ENCODE measurements around the gene EXOSC9.

EXOSC9 gene

GRCh38 chr4:121776610-121777401 lies 24.3 kb upstream of the EXOSC9 start:
- Histone ChIP-seq H3K27me3 (ENCODE audit: low read depth) (no peaks in the 10 kb centered on the region), H3K4me3 (no peak overlapping the region), H3K4me1 (peaks cover 27% of the 10 kb centered on the region), H3K9me3 (no peaks in the 10 kb centered on the region), H3K36me3 (replicated peaks) (no peaks in the 10 kb centered on the region)
- no peak for DNase-seq (ENCODE audit: low spot score in 2 of 2)
- in situ Hi-C loops (cut with MboI; ENCODE audit: low sequenced_read_pairs) = no loop called here

DNA sequence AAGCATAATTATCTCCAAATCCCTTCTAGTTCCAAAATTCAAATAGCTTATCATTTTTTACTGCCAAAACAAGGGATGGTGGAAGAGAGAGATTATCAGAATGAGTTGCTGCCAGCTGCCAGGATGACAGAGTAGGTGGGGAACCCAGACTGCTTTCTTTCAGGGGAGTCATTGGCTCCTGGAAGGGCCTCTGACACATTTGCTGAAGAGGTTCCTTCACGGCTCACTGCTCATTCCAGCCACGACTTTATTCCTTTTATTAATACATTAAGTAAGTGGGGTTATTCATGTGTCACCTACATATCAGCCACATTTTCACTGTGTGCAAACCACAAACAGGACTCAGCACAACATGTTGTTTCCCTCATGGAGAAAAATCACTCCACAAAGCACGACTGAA lies 23.5 kb upstream of the EXOSC9 start:
- H3K36me3 ChIP-seq (replicated peaks) = no peaks in the 10 kb centered on the region
- no peaks in the 10 kb centered on the region for H3K9me3 ChIP-seq
- H3K4me1 ChIP-seq = peaks cover 27% of the 10 kb centered on the region
- in situ Hi-C loops (cut with MboI; ENCODE audit: low sequenced_read_pairs) = no loop called here
- H3K27me3 ChIP-seq (ENCODE audit: low read depth) = no peaks in the 10 kb centered on the region
- H3K4me3 ChIP-seq = no peak overlapping the region
- no peak for DNase-seq (ENCODE audit: low spot score in 2 of 2)

DNA sequence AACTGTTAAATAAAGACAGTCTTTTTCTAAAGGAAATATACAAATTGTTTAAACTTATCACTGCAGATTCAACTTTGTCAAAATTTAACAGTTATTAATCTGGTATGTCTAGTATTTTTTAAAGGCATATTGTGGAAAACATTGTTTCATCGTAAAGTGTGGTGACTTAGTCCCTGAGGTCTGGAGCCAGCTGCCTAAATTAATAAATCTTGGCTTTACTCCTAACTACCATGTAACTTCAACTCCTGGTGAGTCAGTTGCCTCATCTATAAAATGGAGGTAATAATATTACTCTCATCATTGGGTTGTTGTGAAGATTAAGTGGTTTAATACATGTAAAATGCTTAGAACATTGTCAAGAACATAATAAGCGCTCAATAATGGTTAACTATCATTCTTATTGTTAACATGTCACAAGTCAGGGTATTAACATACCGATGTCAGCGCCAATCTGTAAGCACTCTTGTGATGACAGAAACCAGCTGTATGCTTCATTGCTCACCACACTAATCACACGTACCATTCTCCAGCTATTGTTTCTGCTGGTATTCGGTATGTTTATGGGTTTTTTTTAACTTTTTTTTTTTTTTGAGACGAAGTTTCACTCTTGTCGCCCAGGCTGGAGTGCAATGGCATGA lies 22.0 kb upstream of the EXOSC9 start:
- no peak overlapping the region for H3K4me3 ChIP-seq
- H3K27me3 ChIP-seq (ENCODE audit: low read depth) = no peaks in the 10 kb centered on the region
- H3K36me3 ChIP-seq (replicated peaks) = no peaks in the 10 kb centered on the region
- peak; percentile 69 to 96 for DNase-seq (ENCODE audit: low spot score in 2 of 2)
- in situ Hi-C loops (cut with MboI; ENCODE audit: low sequenced_read_pairs) = no loop called here
- no peaks in the 10 kb centered on the region for H3K9me3 ChIP-seq
- H3K4me1 ChIP-seq = peaks cover 26% of the 10 kb centered on the region

GRCh38 chr4:121783210-121783609 lies 17.9 kb upstream of the EXOSC9 start:
- H3K9me3 ChIP-seq = no peaks in the 10 kb centered on the region
- no peaks in the 10 kb centered on the region for H3K27me3 ChIP-seq (ENCODE audit: low read depth)
- no peak overlapping the region for H3K4me3 ChIP-seq
- no peak for DNase-seq (ENCODE audit: low spot score in 2 of 2)
- peaks cover 23% of the 10 kb centered on the region for H3K4me1 ChIP-seq
- in situ Hi-C loops (cut with MboI; ENCODE audit: low sequenced_read_pairs) = no loop called here
- no peaks in the 10 kb centered on the region for H3K36me3 ChIP-seq (replicated peaks)

DNA sequence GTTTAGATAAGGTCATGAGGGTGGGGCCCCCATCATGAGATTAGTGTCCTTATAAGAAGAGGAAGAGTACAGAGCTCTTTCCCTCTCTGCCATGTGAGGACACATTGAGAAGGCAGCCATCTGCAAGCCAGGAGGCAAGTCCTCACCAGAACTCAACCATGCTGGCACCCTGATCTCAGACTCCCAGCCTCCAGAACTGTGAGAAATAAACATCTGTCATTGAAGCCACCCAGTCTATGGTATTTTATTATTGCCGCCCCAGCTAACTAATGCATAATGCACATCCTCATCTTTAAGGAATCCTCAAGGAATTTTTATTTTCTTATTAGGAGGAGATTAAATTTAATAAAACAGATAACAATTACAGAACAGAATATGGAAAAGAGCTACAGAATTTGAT lies 16.7 kb upstream of the EXOSC9 start:
- Histone ChIP-seq H3K27me3 (ENCODE audit: low read depth) (no peaks in the 10 kb centered on the region), H3K4me1 (peaks cover 14% of the 10 kb centered on the region), H3K36me3 (replicated peaks) (no peaks in the 10 kb centered on the region), H3K9me3 (no peaks in the 10 kb centered on the region), H3K4me3 (no peak overlapping the region)
- no peak for DNase-seq (ENCODE audit: low spot score in 2 of 2)
- in situ Hi-C loops (cut with MboI; ENCODE audit: low sequenced_read_pairs) = no loop called here

DNA sequence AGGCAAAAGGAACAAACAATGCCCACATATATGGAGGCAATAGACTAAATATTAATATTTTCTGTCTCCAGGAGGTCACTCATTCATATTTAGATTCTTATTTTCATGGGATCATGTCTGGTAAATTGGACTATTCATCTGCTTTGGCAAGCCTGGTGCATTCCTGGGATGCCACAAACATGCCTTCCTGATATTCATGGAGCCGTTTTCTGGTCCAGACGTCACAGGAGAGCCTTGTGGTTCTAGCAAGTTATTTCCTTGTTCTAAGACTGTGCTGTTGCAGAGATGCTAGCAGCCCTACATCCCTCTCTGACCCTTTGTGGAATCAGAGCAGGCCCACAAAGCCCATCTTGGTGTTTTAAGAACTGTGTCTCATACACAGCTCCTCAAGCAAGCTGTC lies 16.1 kb upstream of the EXOSC9 start:
- H3K27me3 ChIP-seq (ENCODE audit: low read depth) = no peaks in the 10 kb centered on the region
- H3K4me1 ChIP-seq = peaks cover 9% of the 10 kb centered on the region
- H3K4me3 ChIP-seq = no peak overlapping the region
- H3K36me3 ChIP-seq (replicated peaks) = no peaks in the 10 kb centered on the region
- in situ Hi-C loops (cut with MboI; ENCODE audit: low sequenced_read_pairs) = no loop called here
- peak in 1 of 2 experiments; percentile 29 for DNase-seq (ENCODE audit: low spot score in 2 of 2)
- no peaks in the 10 kb centered on the region for H3K9me3 ChIP-seq

- in situ Hi-C loops (cut with MboI; ENCODE audit: low sequenced_read_pairs) = no loop called here
- Histone ChIP-seq H3K4me1 (peaks cover 9% of the 10 kb centered on the region), H3K27me3 (ENCODE audit: low read depth) (no peaks in the 10 kb centered on the region), H3K9me3 (no peaks in the 10 kb centered on the region), H3K4me3 (no peak overlapping the region), H3K36me3 (replicated peaks) (no peaks in the 10 kb centered on the region)
- DNase-seq (ENCODE audit: low spot score in 2 of 2) = no peak
These were observed 15.6 kb upstream of the EXOSC9 start for GRCh38 chr4:121785479-121785878.

- Histone ChIP-seq H3K27me3 (ENCODE audit: low read depth) (no peaks in the 10 kb centered on the region), H3K4me1 (peaks cover 9% of the 10 kb centered on the region), H3K4me3 (no peak overlapping the region), H3K9me3 (no peaks in the 10 kb centered on the region), H3K36me3 (replicated peaks) (no peaks in the 10 kb centered on the region)
- in situ Hi-C loops (cut with MboI; ENCODE audit: low sequenced_read_pairs) = no loop called here
- DNase-seq (ENCODE audit: low spot score in 2 of 2) = no peak
These were observed 14.9 kb upstream of the EXOSC9 start for GRCh38 chr4:121786221-121786620.

DNA sequence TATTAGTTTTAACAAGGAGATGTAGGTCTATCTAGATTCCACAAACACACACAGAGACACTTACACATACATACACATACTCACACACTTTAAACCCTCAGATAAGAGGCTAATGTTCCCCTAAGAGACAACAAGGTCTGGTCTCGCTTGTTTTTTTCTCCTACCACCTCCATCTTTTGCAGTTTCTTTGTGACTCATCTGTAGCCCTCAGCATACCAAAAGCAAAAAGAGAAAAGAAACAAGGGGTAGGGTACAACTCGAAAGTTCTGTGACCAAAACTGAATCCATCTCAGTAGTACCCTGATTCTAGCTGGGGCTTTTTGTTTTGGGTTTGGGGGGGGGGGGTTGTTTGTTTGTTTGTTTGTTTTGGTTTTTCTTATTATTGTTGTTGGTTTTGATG lies 12.2 kb upstream of the EXOSC9 start:
- H3K4me3 ChIP-seq = no peak overlapping the region
- peaks cover 9% of the 10 kb centered on the region for H3K4me1 ChIP-seq
- DNase-seq (ENCODE audit: low spot score in 2 of 2) = no peak
- H3K36me3 ChIP-seq (replicated peaks) = no peaks in the 10 kb centered on the region
- no peaks in the 10 kb centered on the region for H3K9me3 ChIP-seq
- in situ Hi-C loops (cut with MboI; ENCODE audit: low sequenced_read_pairs) = no loop called here
- no peaks in the 10 kb centered on the region for H3K27me3 ChIP-seq (ENCODE audit: low read depth)

DNA sequence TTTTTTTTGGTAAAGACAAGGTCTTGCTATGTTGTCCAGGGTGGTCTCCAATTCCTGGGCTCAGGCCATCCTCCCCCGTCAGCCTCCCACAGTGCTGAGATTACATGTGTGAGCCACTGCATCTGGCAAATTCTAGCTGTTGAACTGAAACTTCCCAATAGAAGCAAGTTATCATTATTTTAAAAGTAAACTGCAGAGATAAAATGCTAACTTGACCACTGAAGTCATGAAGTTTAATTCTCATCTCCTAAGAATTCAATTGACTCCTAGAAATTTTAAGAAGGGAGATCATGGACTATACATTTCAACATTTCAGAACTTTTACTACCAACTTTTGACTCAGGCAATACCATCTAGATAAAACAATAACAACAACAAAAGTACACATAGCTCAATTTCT lies 11.7 kb upstream of the EXOSC9 start:
- H3K4me3 ChIP-seq = no peak overlapping the region
- DNase-seq (ENCODE audit: low spot score in 2 of 2) = no peak
- no peaks in the 10 kb centered on the region for H3K9me3 ChIP-seq
- H3K4me1 ChIP-seq = peaks cover 6% of the 10 kb centered on the region
- in situ Hi-C loops (cut with MboI; ENCODE audit: low sequenced_read_pairs) = no loop called here
- no peaks in the 10 kb centered on the region for H3K36me3 ChIP-seq (replicated peaks)
- H3K27me3 ChIP-seq (ENCODE audit: low read depth) = no peaks in the 10 kb centered on the region

DNA sequence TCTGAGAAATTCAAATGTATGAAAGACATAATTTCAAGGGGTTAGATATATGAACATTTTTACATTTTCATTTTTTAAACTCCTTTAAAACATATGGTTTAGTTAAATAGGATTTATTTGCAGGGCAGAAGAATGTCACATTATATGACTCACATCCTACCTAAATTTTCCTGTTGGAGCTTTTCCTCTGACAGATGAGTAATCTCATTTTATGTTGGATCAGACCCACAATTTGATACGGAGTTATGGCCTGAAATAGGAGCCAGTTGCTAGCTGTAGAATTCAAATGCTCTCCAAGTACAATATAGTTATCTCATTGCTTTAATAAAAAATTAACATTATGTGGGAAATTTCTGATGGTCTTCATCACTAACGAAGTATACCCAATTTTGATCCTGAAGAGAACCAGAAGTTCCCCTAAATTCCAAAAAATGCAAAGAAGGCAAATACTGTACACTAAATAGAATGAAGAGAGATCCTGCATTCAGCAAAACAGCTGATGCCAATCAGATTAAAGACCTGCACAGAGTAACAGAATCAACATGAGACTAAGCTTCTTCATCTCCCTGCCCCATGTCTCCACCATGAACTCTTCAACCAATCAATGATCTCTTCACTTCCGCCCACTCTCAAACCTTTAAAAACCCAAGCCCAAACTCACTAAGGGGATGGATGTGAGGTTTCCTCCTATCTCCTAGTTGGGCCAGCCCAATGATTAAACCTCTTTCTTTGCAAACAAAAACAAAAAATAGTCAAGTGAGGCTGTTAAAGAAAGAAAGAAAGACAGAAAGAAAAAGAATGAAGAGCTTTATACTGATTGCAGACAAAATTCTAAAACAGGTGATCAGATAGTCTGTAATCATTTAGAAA lies 10.9 kb upstream of the EXOSC9 start:
- H3K27me3 ChIP-seq (ENCODE audit: low read depth) = no peaks in the 10 kb centered on the region
- in situ Hi-C loops (cut with MboI; ENCODE audit: low sequenced_read_pairs) = no loop called here
- no peaks in the 10 kb centered on the region for H3K36me3 ChIP-seq (replicated peaks)
- DNase-seq (ENCODE audit: low spot score in 2 of 2) = no peak
- H3K9me3 ChIP-seq = no peaks in the 10 kb centered on the region
- H3K4me3 ChIP-seq = no peak overlapping the region
- H3K4me1 ChIP-seq = peaks cover 4% of the 10 kb centered on the region; the same call in 1 of the 2 replicates

- no peak for DNase-seq (ENCODE audit: low spot score in 2 of 2)
- Histone ChIP-seq H3K9me3 (no peaks in the 10 kb centered on the region), H3K4me1 (peaks cover 12% of the 10 kb centered on the region), H3K4me3 (no peak overlapping the region), H3K36me3 (replicated peaks) (no peaks in the 10 kb centered on the region), H3K27me3 (ENCODE audit: low read depth) (no peaks in the 10 kb centered on the region)
- in situ Hi-C loops (cut with MboI; ENCODE audit: low sequenced_read_pairs) = no loop called here
These were observed 10.1 kb upstream of the EXOSC9 start for GRCh38 chr4:121790976-121791375.

- no peaks in the 10 kb centered on the region for H3K27me3 ChIP-seq (ENCODE audit: low read depth)
- no peaks in the 10 kb centered on the region for H3K36me3 ChIP-seq (replicated peaks)
- DNase-seq (ENCODE audit: low spot score in 2 of 2) = no peak
- no peak overlapping the region for H3K4me3 ChIP-seq
- in situ Hi-C loops (cut with MboI; ENCODE audit: low sequenced_read_pairs) = no loop called here
- H3K4me1 ChIP-seq = peaks cover 16% of the 10 kb centered on the region
- no peaks in the 10 kb centered on the region for H3K9me3 ChIP-seq
These were observed 9.6 kb upstream of the EXOSC9 start for GRCh38 chr4:121791481-121791880.

DNA sequence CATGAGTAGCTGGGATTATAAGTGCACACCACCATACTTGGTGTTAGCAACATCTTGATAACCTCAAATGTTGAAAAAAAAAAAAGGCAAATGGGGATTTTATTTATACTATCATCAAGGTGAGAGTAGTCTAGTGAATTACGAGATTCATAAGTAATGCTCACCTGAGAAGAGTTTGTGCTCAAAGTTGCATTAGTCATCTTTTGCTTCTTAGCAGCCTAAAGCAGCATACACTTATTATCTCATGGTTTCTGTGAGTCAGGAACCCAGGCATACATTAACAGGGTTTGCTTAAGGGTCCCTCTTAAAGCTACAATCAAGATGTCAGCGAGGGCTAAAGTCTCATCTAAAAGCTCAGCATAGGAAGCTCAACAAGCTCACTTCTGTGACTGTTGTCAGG lies 8.2 kb upstream of the EXOSC9 start:
- DNase-seq (ENCODE audit: low spot score in 2 of 2) = no peak
- H3K36me3 ChIP-seq (replicated peaks) = no peaks in the 10 kb centered on the region
- in situ Hi-C loops (cut with MboI; ENCODE audit: low sequenced_read_pairs) = no loop called here
- peaks cover 20% of the 10 kb centered on the region for H3K4me1 ChIP-seq
- H3K9me3 ChIP-seq = no peaks in the 10 kb centered on the region
- H3K27me3 ChIP-seq (ENCODE audit: low read depth) = no peaks in the 10 kb centered on the region
- no peak overlapping the region for H3K4me3 ChIP-seq

Measured in HAP-1 (cell line).